Cerebellar cortex (tissue), 1 donor: ENCODE measurements around the gene PDCD4.
A peak's percentile ranks its signal among the peaks of the same experiment; 100 is the strongest.

Experiments used
- DNase-seq: peaks from one replicate; pipeline ENCODE4 v3.0.0-alpha.2; 2015; ENCODE audit warnings: low spot score

PDCD4 gene

DNA sequence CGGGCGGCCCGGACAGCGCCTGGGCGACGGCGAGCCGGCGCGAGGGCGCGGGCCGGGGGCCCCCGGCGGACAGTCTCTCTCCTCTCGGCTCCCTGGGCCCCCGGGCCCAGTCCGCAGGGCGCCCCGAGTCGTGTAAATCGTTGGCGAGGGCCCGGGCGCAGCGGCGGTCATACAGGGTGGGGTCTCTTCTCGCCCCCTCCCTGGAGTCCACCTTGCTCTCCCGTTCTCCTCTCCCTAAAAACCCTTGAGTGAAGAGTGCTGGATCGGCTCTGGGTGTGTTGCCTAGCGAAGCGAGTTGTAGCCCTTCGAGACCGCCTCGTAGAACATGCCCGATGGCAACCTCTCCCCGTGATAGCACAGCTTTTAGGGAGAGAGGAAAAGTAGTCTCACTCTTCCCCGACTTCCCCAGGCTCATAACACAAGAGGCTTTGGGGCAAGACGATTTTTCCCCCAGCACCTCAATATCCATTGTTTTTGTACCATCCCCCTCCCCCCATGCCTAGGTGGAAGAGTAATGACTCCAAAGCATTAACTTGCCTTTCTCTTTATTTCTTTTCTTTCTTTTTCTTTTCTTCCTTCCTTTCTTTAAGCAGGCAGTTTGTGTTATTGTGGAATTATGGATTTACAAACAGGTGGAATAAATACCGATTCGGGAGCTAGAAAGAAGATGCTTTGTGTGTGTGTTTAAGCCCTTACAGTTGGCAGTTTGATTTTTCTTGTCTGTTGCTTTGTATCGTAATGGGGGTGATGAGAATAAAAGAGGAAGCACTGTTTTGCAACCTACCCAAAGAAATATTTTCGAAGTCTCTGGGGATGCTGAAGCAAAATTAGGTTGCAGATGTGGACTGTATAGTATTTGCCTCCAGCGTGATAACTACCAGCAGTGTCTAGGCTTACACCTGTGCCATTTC, 48.5 kb downstream of the PDCD4 start:
- DNase-seq = peak; percentile 58

DNA sequence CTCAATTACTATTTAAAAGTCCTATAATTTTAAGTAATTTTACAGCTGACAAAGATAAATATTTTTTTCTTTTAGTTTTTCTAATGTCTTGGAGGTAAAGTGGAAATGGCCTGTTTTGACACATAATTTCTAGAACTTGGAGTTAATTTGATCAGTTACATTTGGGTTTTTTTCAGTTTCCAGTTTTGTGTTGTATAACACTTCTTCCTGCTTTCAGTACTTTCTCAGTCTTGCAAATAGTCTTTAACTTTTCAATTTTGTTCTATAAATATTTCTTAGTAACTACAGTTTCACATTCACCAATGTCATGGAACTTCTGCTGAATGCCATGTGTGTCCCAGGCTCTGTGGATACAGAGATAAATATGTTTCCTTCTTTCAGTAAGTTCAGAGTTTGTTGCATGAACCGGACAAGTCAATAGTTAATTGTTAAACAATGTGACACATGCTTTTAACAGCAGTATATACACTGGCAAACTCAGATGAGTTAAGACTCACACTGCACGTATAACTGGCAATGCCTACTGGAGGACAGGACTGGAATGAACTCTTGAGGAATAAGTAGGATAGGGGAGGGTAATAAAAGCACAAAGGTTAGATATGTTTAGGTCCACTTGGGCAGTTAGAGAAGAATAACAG, 52.2 kb downstream of the PDCD4 start:
- no peak for DNase-seq

- no peak for DNase-seq
Observed at GRCh38 chr10:110927461-110927860, 55.7 kb downstream of the PDCD4 start.

GRCh38 chr10:110931769-110932381, 60.1 kb downstream of the PDCD4 start:
- no peak for DNase-seq

DNA sequence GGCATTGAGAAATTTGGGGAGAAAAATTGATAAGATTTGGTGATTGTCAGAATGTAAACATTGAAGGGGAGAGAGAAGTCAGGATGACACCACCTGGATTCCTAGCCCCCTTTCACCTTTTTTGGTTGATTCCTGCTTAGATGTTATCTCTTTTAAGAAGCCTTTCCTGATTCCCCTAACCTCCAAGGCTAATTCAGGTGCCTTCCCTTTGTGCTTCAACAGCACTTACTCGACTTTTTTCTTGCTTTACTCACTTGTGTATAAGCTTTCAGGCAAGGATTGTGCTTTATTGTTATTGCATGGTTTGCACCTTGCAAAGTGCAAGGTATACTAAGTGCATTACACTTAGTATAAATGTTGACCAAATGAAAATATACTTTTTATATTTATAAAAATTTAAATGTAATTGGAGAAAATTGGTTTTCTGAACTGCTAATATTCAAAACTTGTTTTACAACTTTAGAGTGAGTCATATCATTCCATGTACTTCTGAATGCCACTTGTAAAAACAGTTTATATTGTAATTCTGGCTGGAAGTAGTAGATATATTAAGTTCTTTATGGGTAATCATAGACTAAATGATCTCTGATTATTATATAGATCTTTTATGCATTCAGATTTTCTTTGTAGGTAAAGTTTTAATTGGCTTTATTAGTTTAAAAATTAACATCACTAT, 60.9 kb downstream of the PDCD4 start:
- DNase-seq = no peak

GRCh38 chr10:110936757-110937156, 65.0 kb downstream of the PDCD4 start:
- no peak for DNase-seq

DNA sequence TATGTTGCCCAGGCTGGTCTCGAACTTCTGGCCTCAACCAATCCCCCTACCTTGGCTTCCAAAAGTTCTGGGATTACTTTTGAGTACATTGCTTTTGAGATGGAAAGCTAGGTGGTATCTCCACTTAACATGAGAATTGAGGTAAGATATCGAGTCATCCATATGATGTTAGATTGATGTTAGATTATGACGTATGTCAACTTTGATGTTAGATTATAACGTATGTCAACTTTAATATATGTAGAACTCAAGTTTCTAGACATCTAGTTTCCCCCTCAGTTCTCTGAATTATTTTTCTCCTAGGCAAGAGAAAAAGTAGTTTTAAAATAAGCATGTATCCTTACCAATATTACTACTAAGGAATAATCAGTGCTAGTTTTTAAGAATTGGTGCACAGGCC, 67.7 kb downstream of the PDCD4 start:
- DNase-seq = no peak

GRCh38 chr10:110944792-110945396, 73.2 kb downstream of the PDCD4 start:
- no peak for DNase-seq

DNA sequence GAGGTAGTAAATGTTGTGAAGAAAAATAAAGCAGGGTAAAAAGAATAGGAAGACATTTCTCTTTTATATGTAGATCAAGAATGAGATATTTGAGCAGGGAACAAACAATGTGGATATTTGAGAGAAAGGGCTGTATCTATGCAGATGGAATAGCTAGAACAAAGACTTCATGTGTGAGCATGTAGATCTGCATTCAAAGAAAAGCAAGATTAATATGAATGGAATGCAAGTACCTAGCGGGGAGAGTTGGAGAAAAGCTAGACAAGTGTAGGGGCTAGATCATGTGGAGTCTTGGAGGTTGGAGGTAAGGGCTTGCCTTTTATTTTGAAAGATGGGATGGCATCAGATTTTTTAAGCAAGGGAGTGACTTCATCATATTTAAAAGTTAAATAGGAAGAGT, 74.8 kb downstream of the PDCD4 start:
- no peak for DNase-seq

DNA sequence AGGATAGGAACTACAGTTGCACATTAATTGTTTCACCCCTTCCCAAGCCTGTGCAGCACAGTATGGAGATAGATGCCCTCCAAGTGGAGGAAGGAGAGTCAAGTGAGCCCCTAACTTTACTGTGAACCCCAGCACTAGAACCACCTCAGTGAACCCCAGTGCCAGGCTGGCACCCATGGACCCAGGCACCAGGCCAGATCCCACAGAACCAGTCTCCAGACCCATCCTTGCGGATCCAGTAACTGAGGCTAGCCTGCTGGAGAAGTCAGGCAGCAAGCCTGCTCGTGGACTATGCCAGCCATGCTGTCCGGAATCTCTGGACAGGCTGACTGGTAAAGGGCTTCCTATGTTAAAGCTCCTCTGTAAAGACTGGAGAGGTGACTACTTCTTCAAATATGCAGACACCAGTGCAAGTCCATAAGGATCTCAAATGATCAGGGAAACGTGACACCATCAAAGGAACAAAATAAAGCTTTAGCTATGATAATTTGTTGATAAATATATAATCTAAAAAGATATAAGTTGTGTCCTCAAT, 75.4 kb downstream of the PDCD4 start:
- no peak for DNase-seq
